Tibial nerve (tissue), 4 donors: ENCODE measurements around the gene FRMD4A. TPM values are rescaled to one million over a fixed set of nuclear protein-coding genes. Genes with fewer than 3 reads are reported as not detected.

Experiments used
- DNase-seq, 2 donors: peaks; one replicate each; pipeline ENCODE4 v3.0.0-alpha.2; 2019; ENCODE audit warnings: low spot score in 2 of 2
- H3K27ac ChIP-seq, 4 donors: fragments of 200-600 bp; sonication (generic) in 3 of 4; one replicate each; pipeline ENCODE4 v1.5.1; 2017 to 2019; ENCODE audit warnings: mild to moderate bottlenecking in 1 of 4
- H3K27me3 ChIP-seq, 2 donors: fragments of 200-600 bp; sonication (generic) in 1 of 2; one replicate each; pipeline versions ENCODE4 v1.5.1 to v1.6.0; 2017 to 2019
- H3K36me3 ChIP-seq, 3 donors: fragments of 200-600 bp; sonication (generic); one replicate each; pipeline ENCODE4 v1.5.1; 2018 to 2019
- H3K4me1 ChIP-seq, 4 donors: fragments of 200-600 bp; sonication (generic) in 3 of 4; one replicate each; pipeline ENCODE4 v1.5.1; 2017 to 2019
- H3K4me3 ChIP-seq, 4 donors: fragments of 200-600 bp; sonication (generic) in 3 of 4; one replicate each; pipeline ENCODE4 v1.5.1; 2017 to 2019; ENCODE audit warnings: mild to moderate bottlenecking in 1 of 4, moderate library complexity in 1 of 4
- H3K9me3 ChIP-seq, 4 donors: fragments of 200-600 bp; sonication (generic) in 3 of 4; one replicate each; pipeline ENCODE4 v1.5.1; 2017 to 2019
- CTCF ChIP-seq, 5 experiments: fragments of 200-600 bp in 3 of 5; fragments of 450-650 bp in 2 of 5; sonication (generic) in 3 of 5; IDR thresholded peaks; one replicate each; pipeline ENCODE4 v1.5.1; 2016 to 2019; ENCODE audit warnings: antibody characterized with exemption in 5 of 5, mild to moderate bottlenecking in 3 of 5, moderate library complexity in 2 of 5
- EP300 ChIP-seq, 2 donors: sonication (generic); formaldehyde crosslinking; IDR thresholded peaks; one replicate each; pipeline ENCODE4 v1.6.1; 2017; ENCODE audit warnings: antibody characterized with exemption in 2 of 2, mild to moderate bottlenecking in 1 of 2
- POLR2A ChIP-seq, 2 donors: fragments of 450-650 bp; IDR thresholded peaks; one replicate each; pipeline ENCODE4 v1.6.1; 2017; ENCODE audit warnings: antibody characterized with exemption in 2 of 2, mild to moderate bottlenecking in 2 of 2, moderate library complexity in 2 of 2
- WGBS, 2 donors: methylation state at CpG; one replicate each; pipeline ENCODE4 v1.1.5; 2018; 5-methylcytosine and 5-hydroxymethylcytosine counted together
- total RNA-seq, 4 donors: library from RNA; depleted of rRNA; stranded (reverse); fragments of >200 nt; gene quantifications; one replicate each; pipeline ENCODE4 v1.1.0, GENCODE V29; 2016

FRMD4A gene
- total RNA-seq, 4 donors from 2014 or later = 39.8 to 89.7 (median 53.9) TPM

- Histone ChIP-seq H3K36me3 (no peaks in the 10 kb centered on the region), H3K9me3 (no peaks in the 10 kb centered on the region), H3K27me3 (no peaks in the 10 kb centered on the region), H3K4me3 (peak overlapping the region in 2 of 4 donors; percentile 28 to 48), H3K4me1 (peaks cover 0 to 22% (median 7%) of the 10 kb centered on the region in 4 donors), H3K27ac (peak overlapping the region in 2 of 4 donors; percentile 65 to 84)
- TF ChIP-seq EP300 (IDR thresholded peaks at IDR 0.05) (no peak), POLR2A (IDR thresholded peaks at IDR 0.05) (no peak), CTCF (IDR thresholded peaks at IDR 0.05) (no peak)
- 59 to 68% methylated on average over 10 of the region's 10 CpGs for whole genome bisulfite sequencing, 2 donors
- DNase-seq = no peak
Observed at GRCh38 chr10:14025283-14026189, 305.2 kb downstream of the FRMD4A start.

GRCh38 chr10:14024329-14025202 lies 306.2 kb downstream of the FRMD4A start:
- WGBS, 2 donors = 44 to 52% methylated on average over 15 of the region's 15 CpGs
- TF ChIP-seq CTCF (IDR thresholded peaks at IDR 0.05) (no peak), POLR2A (IDR thresholded peaks at IDR 0.05) (peak in 1 of 2 donors; percentile 11), EP300 (IDR thresholded peaks at IDR 0.05) (peak in 1 of 2 donors; percentile 79)
- peaks cover 0 to 22% (median 7%) of the 10 kb centered on the region in 4 donors for H3K4me1 ChIP-seq
- peak overlapping the region in 3 of 4 donors; percentile 57 to 84 (median 65) for H3K27ac ChIP-seq
- no peaks in the 10 kb centered on the region for H3K27me3 ChIP-seq
- peak in 1 of 2 donors; percentile 43 for DNase-seq
- H3K4me3 ChIP-seq = peak overlapping the region; percentile 9 to 48 (median 30)
- H3K9me3 ChIP-seq = no peaks in the 10 kb centered on the region
- H3K36me3 ChIP-seq = no peaks in the 10 kb centered on the region

GRCh38 chr10:14023673-14024328 lies 306.9 kb downstream of the FRMD4A start:
- H3K27ac ChIP-seq = peak overlapping the region in 3 of 4 donors; percentile 57 to 84 (median 65)
- peak overlapping the region; percentile 9 to 48 (median 30) for H3K4me3 ChIP-seq

More at GRCh38 chr10:14023673-14024328, 306.9 kb downstream of the FRMD4A start:
- H3K36me3 ChIP-seq = no peaks in the 10 kb centered on the region
- TF ChIP-seq EP300 (IDR thresholded peaks at IDR 0.05) (no peak), CTCF (IDR thresholded peaks at IDR 0.05) (no peak), POLR2A (IDR thresholded peaks at IDR 0.05) (no peak)
- DNase-seq = no peak
- no peaks in the 10 kb centered on the region for H3K27me3 ChIP-seq
- H3K9me3 ChIP-seq = no peaks in the 10 kb centered on the region
- 40 to 44% methylated on average over 7 of the region's 7 CpGs for WGBS, 2 donors
- H3K4me1 ChIP-seq = peaks cover 0 to 22% (median 7%) of the 10 kb centered on the region in 4 donors
